H1 (cell line): ENCODE data around the gene KCNT1. TPM values are rescaled to one million over a fixed set of nuclear protein-coding genes. Genes with fewer than 3 reads are reported as not detected.

Experiments used
- CTBP2 ChIP-seq: IDR thresholded peaks from 2 replicates; pipeline ENCODE4 v1.7.0; 2011; ENCODE audit warnings: borderline replicate concordance, mild to moderate bottlenecking, moderate library complexity, mixed read lengths, low read length; ENCODE audit not compliant: insufficient read depth, insufficient read length
- HDAC2 ChIP-seq, 2 experiments: fragments of 300-600 bp in 1 of 2; sonication (generic) in 1 of 2; IDR thresholded peaks; 2 replicates each; pipeline ENCODE4 v1.6.1; 2011 to 2012; ENCODE audit warnings: low read depth in 2 of 2, low read length in 2 of 2, mild to moderate bottlenecking in 2 of 2, moderate library complexity in 2 of 2, borderline replicate concordance in 1 of 2, inconsistent platforms in 1 of 2
- SP4 ChIP-seq: IDR thresholded peaks from 2 replicates; pipeline ENCODE4 v1.6.1; 2012; ENCODE audit warnings: low read length, inconsistent platforms
- polyA plus RNA-seq, 7 experiments: library from polyadenylated mRNA; depleted of rRNA in 3 of 7; stranded (reverse) in 5 of 7; unstranded in 2 of 7; fragments of >200 nt in 5 of 7; fragments of 200-250 nt in 2 of 7; gene quantifications; 1 replicate in 5 of 7; 2 replicates in 1 of 7; 4 replicates in 1 of 7; pipeline versions ENCODE4 v1.2.1 to v1.2.3, GENCODE V29; 2011 to 2013; ENCODE audit warnings: missing spikeins in 2 of 7, mixed read lengths in 2 of 7
- total RNA-seq: library from RNA; stranded (reverse); fragmentation: NEBNext Ultra II Directional; extraction: Animal tissue kit (Norgen Biotek cat#: 25700); gene quantifications from 2 replicates; pipeline ENCODE4 v1.2.1, GENCODE V29; 2021

KCNT1 gene
- total and polyA plus RNA-seq, 2 of the 8 experiments (the other 6 are each of a cell fraction or from before 2014, with no cell fraction given) = 0.13 to 0.20 TPM

GRCh38 chr9:135757356-135757755 is 55.4 kb downstream of the KCNT1 start (continued):
- no peak for TF ChIP-seq CTBP2
- no peak for TF ChIP-seq SP4
- TF ChIP-seq HDAC2 (IDR thresholded peaks at IDR 0.05; ENCODE audit: borderline replicate concordance in 1 of 2, low read depth in 2 of 2, low read length in 2 of 2) = no peak
